Gastroesophageal sphincter (tissue), 3 donors: ENCODE results near the gene RNF111.

Experiments used
- CTCF ChIP-seq, 4 experiments: fragments of 200-600 bp in 2 of 4; fragments of 450-650 bp in 2 of 4; sonication (generic) in 1 of 4; IDR thresholded peaks; one replicate each; pipeline ENCODE4 v1.5.1; 2017 to 2019; ENCODE audit warnings: antibody characterized with exemption in 4 of 4, mild to moderate bottlenecking in 2 of 4, moderate library complexity in 2 of 4
- POLR2A ChIP-seq, 2 donors: fragments of 450-650 bp; IDR thresholded peaks; one replicate each; pipeline ENCODE4 v1.6.1; 2017; ENCODE audit warnings: antibody characterized with exemption in 2 of 2, mild to moderate bottlenecking in 2 of 2, moderate library complexity in 1 of 2
- POLR2AphosphoS5 ChIP-seq: sonication (generic); formaldehyde crosslinking; IDR thresholded peaks from one replicate; pipeline ENCODE4 v1.6.1; 2017; ENCODE audit warnings: antibody characterized with exemption

- TF ChIP-seq CTCF (IDR thresholded peaks at IDR 0.05) (no peak), POLR2A (IDR thresholded peaks at IDR 0.05) (no peak), POLR2AphosphoS5 (no peak)
These were observed 132.2 kb downstream of the RNF111 start for GRCh38 chr15:59119625-59120024.
